A549 (cell line): ENCODE data around the gene RBSN. TPM values are rescaled to one million over a fixed set of nuclear protein-coding genes. Genes with fewer than 3 reads are reported as not detected.
A peak's percentile ranks its signal among the peaks of the same experiment; 100 is the strongest.

Experiments
- ATAC-seq, 2 experiments: fragments of 200-7000 bp in 1 of 2; fragments of >200 bp in 1 of 2; cut with Nextera tagmentation in 1 of 2; cut with Tn5 transposase in 1 of 2; 3 replicates each; pipeline versions ENCODE4 v1.8.0 to v1.9.1; 2018 to 2020; ENCODE audit warnings: mild to moderate bottlenecking in 1 of 2, moderate library complexity in 1 of 2
- CTCF ChIA-PET: fragments of 300-600 bp; sonication (Branson Sonifier 250); formaldehyde crosslinking; extraction: SDS; loops from one replicate; lab custom pipeline; 2021; ENCODE audit warnings: antibody characterized with exemption, inconsistent platforms; lab: Yijun Ruan, JAX
- POLR2A ChIA-PET: fragments of 350-600 bp; formaldehyde crosslinking; extraction: SDS; loops from one replicate; lab custom pipeline; 2021; ENCODE audit warnings: antibody characterized with exemption, inconsistent platforms; lab: Yijun Ruan, JAX
- DNase-seq, 2 experiments: peaks; one replicate each; pipeline versions ENCODE4 v3.0.0 to v3.0.0-alpha.2; 2011 to 2016; ENCODE audit warnings: low read depth in 1 of 2, low spot score in 1 of 2
- FAIRE-seq: peaks from 2 replicates; lab custom pipeline; 2011; peaks lifted over from hg19 to GRCh38; lab: Jason Lieb, UNC
- H3K27ac ChIP-seq, 2 experiments: fragments of >200 bp; sonication (Bioruptor Twin); formaldehyde crosslinking; 3 replicates each; pipeline ENCODE4 v1.5.1; 2016 to 2017
- H3K4me1 ChIP-seq: fragments of >200 bp; sonication (Bioruptor Twin); formaldehyde crosslinking; 3 replicates; pipeline ENCODE4 v1.6.1; 2016
- H3K4me2 ChIP-seq: fragments of >200 bp; sonication (Bioruptor Twin); formaldehyde crosslinking; 3 replicates; pipeline ENCODE4 v1.6.1; 2016
- H3K4me3 ChIP-seq: fragments of >200 bp; sonication (Bioruptor Twin); formaldehyde crosslinking; 3 replicates; pipeline ENCODE4 v1.5.1; 2016
- H3K9me3 ChIP-seq: fragments of >200 bp; sonication (Bioruptor Twin); formaldehyde crosslinking; 3 replicates; pipeline ENCODE4 v1.6.1; 2016
- ATOH8 ChIP-seq: fragments of 250-450 bp; sonication (Bioruptor Pico); IDR thresholded peaks from 2 replicates; pipeline ENCODE4 v1.5.0; 2020; ENCODE audit warnings: low read depth, mild to moderate bottlenecking, moderate library complexity
- CBX2 ChIP-seq: fragments of 200-600 bp; sonication (generic); IDR thresholded peaks from 2 replicates; pipeline ENCODE4 v1.6.1; 2016; ENCODE audit warnings: low read depth, mild to moderate bottlenecking, borderline replicate concordance
- EHF ChIP-seq: fragments of 250-450 bp; sonication (Bioruptor Pico); IDR thresholded peaks from 2 replicates; pipeline ENCODE4 v1.5.0; 2020; ENCODE audit warnings: mild to moderate bottlenecking
- GATA3 ChIP-seq: IDR thresholded peaks from 2 replicates; pipeline ENCODE4 v1.6.1; 2012; ENCODE audit warnings: borderline replicate concordance
- HOXB13 ChIP-seq: fragments of 250-450 bp; sonication (Bioruptor Pico); IDR thresholded peaks from 2 replicates; pipeline ENCODE4 v1.5.0; 2020; ENCODE audit warnings: low read depth, mild to moderate bottlenecking, moderate library complexity
- JUN ChIP-seq, 2 experiments: fragments of >200 bp; sonication (Bioruptor Twin); formaldehyde crosslinking; IDR thresholded peaks; 2 replicates in 1 of 2; 3 replicates in 1 of 2; pipeline ENCODE4 v1.6.1; 2016 to 2017
- NFE2L2 ChIP-seq: fragments of 150-350 bp; conservative IDR thresholded peaks from 2 replicates; pipeline ENCODE4 v1.6.1; 2014; ENCODE audit warnings: low read length
- PHF8 ChIP-seq: fragments of 200-600 bp; sonication (generic); IDR thresholded peaks from 2 replicates; pipeline ENCODE4 v1.6.1; 2016; ENCODE audit warnings: low read depth, mild to moderate bottlenecking, antibody characterized with exemption, moderate library complexity, borderline replicate concordance
- POLR2AphosphoS2 ChIP-seq: conservative IDR thresholded peaks from 2 replicates; pipeline ENCODE4 v1.6.1; 2012; ENCODE audit warnings: low read length, improper control_type of control experiment, inconsistent platforms
- RAD21 ChIP-seq, 2 experiments: fragments of >200 bp in 1 of 2; sonication (Bioruptor Twin) in 1 of 2; formaldehyde crosslinking in 1 of 2; IDR thresholded peaks in 1 of 2; conservative IDR thresholded peaks in 1 of 2; 2 replicates in 1 of 2; 3 replicates in 1 of 2; pipeline ENCODE4 v1.6.1; 2012 to 2018; ENCODE audit warnings: inconsistent platforms in 1 of 2
- REST ChIP-seq: fragments of 200-600 bp; sonication (generic); IDR thresholded peaks from 2 replicates; pipeline ENCODE4 v1.6.1; 2016; ENCODE audit warnings: antibody characterized with exemption, mild to moderate bottlenecking, moderate library complexity
- SREBF2 ChIP-seq: fragments of 450-650 bp; IDR thresholded peaks from 2 replicates; pipeline ENCODE4 v1.6.1; 2014; ENCODE audit warnings: mild to moderate bottlenecking, moderate library complexity
- TFCP2L1 ChIP-seq: fragments of 250-450 bp; sonication (Bioruptor Pico); IDR thresholded peaks from 2 replicates; pipeline ENCODE4 v1.5.0; 2021; ENCODE audit warnings: mild to moderate bottlenecking
- ZC3H11A ChIP-seq: fragments of 450-650 bp; IDR thresholded peaks from 2 replicates; pipeline ENCODE4 v1.6.1; 2014; ENCODE audit warnings: antibody characterized with exemption, mild to moderate bottlenecking
- ZFP36 ChIP-seq: fragments of 450-650 bp; IDR thresholded peaks from 2 replicates; pipeline ENCODE4 v1.6.1; 2014; ENCODE audit warnings: borderline replicate concordance; ENCODE audit not compliant: partially characterized antibody
- WGBS: methylation state at CpG from one replicate; pipeline ENCODE4 v1.1.6; 2017; ENCODE audit errors: missing lambda C conversion rate; 5-methylcytosine and 5-hydroxymethylcytosine counted together
- polyA plus RNA-seq, 4 experiments: library from polyadenylated mRNA; depleted of rRNA in 3 of 4; stranded (reverse); fragments of >200 nt; fragmentation: RNase III in 1 of 4; extraction: RNeasy Plus Mini Kit Qiagen cat#74134 plus additional on column Dnase treatment in 1 of 4; gene quantifications; 2 replicates in 3 of 4; 3 replicates in 1 of 4; pipeline ENCODE4 v1.2.3, GENCODE V29; 2011 to 2017

The RBSN gene
- polyA plus RNA-seq, 2 of the 4 experiments (the other 2 are of a cell fraction), result 9.5 to 14.9 TPM

GRCh38 chr3:15102836-15103235 lies 3.9 kb upstream of the RBSN start:
- ChIA-PET POLR2A (no interaction called here), CTCF (interaction anchor here (0.6 to 2.4 kb wide), 7 partner anchors 15 to 455 kb away, joined by 3 to 8 read pairs (median 5); no protein-coding TSS in a partner anchor)
- DNase-seq (no peak), ATAC-seq (no peak), FAIRE-seq (no peak)
- H3K27ac ChIP-seq, result no peak overlapping the region
- WGBS, result 82% methylated on average over 3 of the region's 3 CpGs
- no peak overlapping the region for H3K4me3 ChIP-seq
- no peaks in the 10 kb centered on the region for H3K9me3 ChIP-seq
- no peak for TF ChIP-seq ATOH8 (CRISPR knock-in tag)
- H3K4me1 ChIP-seq, result peaks cover 6% of the 10 kb centered on the region
- no peak overlapping the region for H3K4me2 ChIP-seq

- FAIRE-seq (no peak), ATAC-seq (no peak), DNase-seq (no peak)
- H3K4me2 ChIP-seq, result no peak overlapping the region
- no peak for TF ChIP-seq GATA3
- TF ChIP-seq ZC3H11A, result no peak
- TF ChIP-seq ZFP36, result no peak
- TF ChIP-seq TFCP2L1 (CRISPR knock-in tag), result no peak
- no peak for TF ChIP-seq NFE2L2
- no peak for TF ChIP-seq EHF (CRISPR knock-in tag)
- no peak for TF ChIP-seq RAD21 (conservative IDR thresholded peaks at IDR 0.05 in 1 of 2, IDR thresholded peaks at IDR 0.05 in 1 of 2)
- TF ChIP-seq HOXB13 (CRISPR knock-in tag), result no peak
- no peak for TF ChIP-seq POLR2AphosphoS2
- TF ChIP-seq CBX2, result no peak
- TF ChIP-seq REST, result no peak
- POLR2A ChIA-PET, result no interaction called here
- no peaks in the 10 kb centered on the region for H3K9me3 ChIP-seq
- no peak overlapping the region for H3K4me3 ChIP-seq
- CTCF ChIA-PET, result interaction anchor here (0.9 to 2.4 kb wide), 6 partner anchors 15 to 456 kb away, joined by 4 to 8 read pairs (median 6); no protein-coding TSS in a partner anchor
- H3K27ac ChIP-seq, result no peak overlapping the region
- H3K4me1 ChIP-seq, result peaks cover 10% of the 10 kb centered on the region
- 33% methylated on average over 4 of the region's 4 CpGs for WGBS
Observed at GRCh38 chr3:15102256-15102655, 3.3 kb upstream of the RBSN start.

- ChIA-PET POLR2A (interaction anchor here (0.6 to 1.6 kb wide), 7 partner anchors 13 to 307 kb away, joined by 3 to 8 read pairs (median 3); partner anchors contain the start of genes CAPN7 and MRPS25), CTCF (interaction anchor here (0.6 to 8.2 kb wide), 4 partner anchors 9 to 173 kb away, joined by 3 to 46 read pairs (median 5); no protein-coding TSS in a partner anchor)
- Histone ChIP-seq H3K27ac (peak overlapping the region; percentile 78 to 88), H3K4me3 (peak overlapping the region; percentile 76), H3K9me3 (no peaks in the 10 kb centered on the region), H3K4me1 (peaks cover 10% of the 10 kb centered on the region), H3K4me2 (peak overlapping the region; percentile 85)
- peak; percentile 57 to 59 for ATAC-seq
- WGBS, result 34% methylated on average over 19 of the region's 19 CpGs
- FAIRE-seq, result no peak
- no peak for DNase-seq
- TF ChIP-seq PHF8 (peak; percentile 71; the same call in 1 of the 2 replicates), JUN (IDR thresholded peaks at IDR 0.05) (peak in 1 of 2 experiments; percentile 49; a peak in 3 of 5 replicates), SREBF2 (no peak)
Observed at GRCh38 chr3:15099364-15100098, 583 bp upstream of the RBSN start.
